CD4-positive, alpha-beta T cell treated with Interleukin-4 for 4 hours (primary cell): ENCODE data around the gene VAPA.
A peak's percentile ranks its signal among the peaks of the same experiment; 100 is the strongest.

Experiments
- DNase-seq: peaks from one replicate; pipeline ENCODE4 v3.0.0-alpha.2; 2020

VAPA gene

GRCh38 chr18:9913526-9914333 is at the start of gene VAPA:
Gene VAPA (plus strand): TSS chr18:9914016. CDS start chr18:9914257, 241 bp downstream.
- DNase-seq: peak; percentile 91

- no peak for DNase-seq
These were observed 47.9 kb upstream of the VAPA start for GRCh38 chr18:9865764-9866490.

- DNase-seq: no peak
These were observed 47.2 kb upstream of the VAPA start for GRCh38 chr18:9866627-9867026.

- DNase-seq: no peak
These were observed 46.7 kb upstream of the VAPA start for GRCh38 chr18:9867071-9867594.

GRCh38 chr18:9868857-9869714 is 44.7 kb upstream of the VAPA start:
- no peak for DNase-seq

DNA sequence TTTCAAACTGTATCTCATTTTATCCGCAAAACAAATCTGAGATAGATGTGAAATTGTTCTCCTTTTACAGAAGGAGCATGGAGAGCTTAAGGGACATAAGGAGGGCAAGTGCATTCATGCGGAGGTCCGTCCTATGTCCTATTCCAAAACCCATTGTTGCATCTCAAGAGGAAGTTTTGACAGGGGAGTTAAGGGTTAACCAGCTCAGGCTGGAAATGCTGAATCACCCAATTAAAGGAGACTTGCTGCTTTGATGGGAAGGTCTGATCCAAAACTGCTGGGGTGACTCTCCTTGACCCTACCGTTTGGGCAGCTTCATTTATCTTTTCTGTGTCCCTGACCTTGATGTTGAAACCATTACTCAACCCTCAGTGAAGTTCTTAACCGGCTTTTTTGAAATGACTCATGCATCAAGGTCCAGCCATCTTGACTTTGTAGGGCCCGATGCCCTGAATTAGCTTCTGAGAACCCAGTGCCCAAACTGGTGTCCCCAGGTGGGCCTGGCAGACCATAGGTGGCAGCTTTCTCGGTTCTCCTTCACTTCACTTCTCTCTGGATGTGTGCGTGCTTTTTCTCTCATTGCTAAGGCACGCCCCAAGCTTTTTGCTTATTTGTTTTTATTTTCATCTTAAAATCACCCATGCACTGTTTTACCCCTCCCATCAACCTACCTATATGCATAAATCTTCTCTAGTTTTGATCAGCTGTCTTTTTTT is 43.9 kb upstream of the VAPA start:
- no peak for DNase-seq

DNA sequence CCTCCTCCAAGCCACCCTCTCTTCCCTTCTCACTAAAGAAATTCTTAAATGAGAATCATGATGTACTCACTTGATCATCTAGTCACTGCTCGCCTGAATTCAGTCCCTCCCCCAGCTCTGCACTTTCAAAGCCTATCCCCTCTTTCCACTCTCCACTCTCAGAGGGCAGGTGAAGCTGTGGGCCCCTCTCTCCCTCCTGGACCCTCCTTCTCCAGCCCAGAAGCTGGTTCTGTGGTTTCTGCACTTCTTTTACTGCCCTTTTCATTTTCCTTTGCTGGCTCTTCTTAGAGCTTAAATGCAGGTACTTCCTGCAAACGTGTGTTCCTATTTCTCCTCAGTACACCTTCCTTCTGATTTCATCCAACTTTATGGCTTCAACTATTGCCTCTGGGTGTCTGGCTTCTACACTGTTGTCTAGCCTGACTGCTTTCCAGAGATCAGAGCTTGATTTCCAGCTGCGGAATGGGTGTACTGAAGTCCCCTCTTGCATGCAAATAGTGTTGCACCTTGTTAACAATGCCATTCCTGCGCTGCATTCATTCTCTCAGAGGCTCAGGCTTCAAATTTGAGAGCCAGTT is 43.3 kb upstream of the VAPA start:
- DNase-seq: no peak

- DNase-seq: no peak
These were observed 42.5 kb upstream of the VAPA start for GRCh38 chr18:9871244-9871746.

DNA sequence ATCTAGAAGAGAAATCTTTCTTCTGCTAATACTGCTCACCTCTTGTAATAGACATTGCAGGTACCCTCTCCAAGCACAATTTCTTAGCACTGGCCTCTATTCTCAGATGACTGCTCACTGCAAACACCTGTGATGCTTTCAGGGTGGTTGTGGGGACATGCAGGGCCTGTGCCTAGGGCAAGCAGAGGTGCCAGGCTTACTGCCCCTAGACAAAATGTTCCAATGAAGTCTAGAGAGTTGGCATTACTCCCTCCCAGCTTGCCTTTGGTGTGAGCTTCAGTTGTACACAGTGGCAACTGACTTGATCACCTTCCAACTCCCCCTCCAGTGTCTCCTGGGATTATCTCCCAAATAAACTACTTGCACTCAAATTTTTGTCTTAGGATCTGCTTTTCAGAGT is 41.0 kb upstream of the VAPA start:
- no peak for DNase-seq

DNA sequence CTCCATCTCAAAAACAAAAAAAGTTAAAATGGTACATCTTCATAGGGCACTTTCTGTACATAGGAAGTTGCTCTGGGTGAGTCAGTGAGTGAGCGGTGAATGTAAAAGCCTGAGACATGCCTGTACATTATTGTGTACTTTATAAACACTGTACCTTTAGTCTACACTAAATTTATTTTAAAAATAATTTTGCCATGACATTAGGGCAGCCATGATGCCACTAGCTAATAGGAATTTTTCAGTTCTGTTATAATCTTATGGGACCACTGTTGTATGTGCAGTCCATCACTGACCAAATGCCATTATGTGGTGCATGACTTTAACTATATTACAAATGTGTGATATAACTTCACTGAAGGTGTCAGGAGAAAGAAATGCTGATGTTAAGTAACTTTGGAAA is 39.1 kb upstream of the VAPA start:
- no peak for DNase-seq

- DNase-seq: no peak
These were observed 37.5 kb upstream of the VAPA start for GRCh38 chr18:9876212-9876866.

GRCh38 chr18:9876867-9877654 is 36.8 kb upstream of the VAPA start:
- DNase-seq: no peak

GRCh38 chr18:9877655-9878014 is 36.2 kb upstream of the VAPA start:
- no peak for DNase-seq

DNA sequence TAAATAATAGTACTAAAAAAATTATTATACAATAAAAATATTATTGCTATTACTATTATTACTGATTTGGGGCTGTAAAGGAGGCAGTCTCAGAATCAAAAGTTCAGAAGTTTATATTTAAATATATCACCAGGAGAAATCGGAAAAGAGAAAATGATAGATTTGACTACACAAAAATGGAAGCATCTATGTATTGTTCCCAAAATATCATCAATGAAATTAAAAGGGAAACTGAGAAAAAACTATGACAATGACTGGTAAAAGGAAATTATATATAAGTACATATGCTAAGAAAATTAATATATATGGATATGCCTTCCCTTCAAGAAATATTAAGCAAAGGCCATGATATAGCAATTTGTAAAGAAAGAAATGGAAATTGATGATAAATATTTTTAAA is 35.7 kb upstream of the VAPA start:
- no peak for DNase-seq

DNA sequence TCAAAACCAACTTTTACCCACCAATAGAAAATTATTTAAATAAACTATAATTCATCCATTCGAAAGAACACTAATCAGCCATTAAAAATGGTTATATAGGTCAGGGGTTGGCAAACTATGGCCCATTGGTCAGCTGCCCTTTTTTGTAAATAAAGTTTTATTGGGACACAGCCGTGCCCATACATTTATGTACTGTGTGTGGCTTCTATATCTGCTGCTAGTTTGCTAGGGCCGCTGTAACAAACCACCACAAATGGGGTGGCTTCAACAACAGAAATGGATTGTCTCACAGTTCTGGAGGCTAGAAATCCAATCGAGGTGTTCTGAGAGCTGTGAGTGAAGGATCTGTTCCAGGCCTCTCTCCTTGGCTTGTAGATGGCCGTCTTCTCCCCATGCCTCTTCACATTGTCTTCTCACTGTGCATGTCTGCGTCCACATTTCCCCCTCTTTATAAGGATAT is 35.0 kb upstream of the VAPA start:
- no peak for DNase-seq

DNA sequence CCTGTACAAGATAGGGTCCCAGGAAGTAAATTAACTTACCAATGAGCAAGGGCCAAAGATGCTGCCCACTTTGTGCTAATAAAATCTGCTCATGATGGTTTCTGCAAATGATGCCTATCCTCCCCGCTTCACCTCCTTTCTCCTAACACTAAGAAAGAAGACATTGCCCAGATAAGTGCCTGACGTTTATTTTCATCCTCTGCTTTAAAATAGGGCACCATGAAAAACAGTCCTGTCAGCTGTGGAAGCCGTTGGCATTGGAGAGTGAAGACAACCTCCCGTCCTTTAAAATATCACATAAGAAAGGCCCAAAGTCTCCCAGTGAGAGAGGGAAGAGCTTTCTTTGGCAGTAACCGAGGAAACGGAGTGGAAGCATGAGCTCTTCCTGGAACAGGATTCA is 29.7 kb upstream of the VAPA start:
- no peak for DNase-seq

- no peak for DNase-seq
These were observed 29.2 kb upstream of the VAPA start for GRCh38 chr18:9884532-9885140.

- DNase-seq: no peak
These were observed 28.4 kb upstream of the VAPA start, which contains the start of gene TXNDC2 for GRCh38 chr18:9885170-9886004. Gene TXNDC2 (plus strand): TSS chr18:9885973. CDS start chr18:9886681, 708 bp downstream.

DNA sequence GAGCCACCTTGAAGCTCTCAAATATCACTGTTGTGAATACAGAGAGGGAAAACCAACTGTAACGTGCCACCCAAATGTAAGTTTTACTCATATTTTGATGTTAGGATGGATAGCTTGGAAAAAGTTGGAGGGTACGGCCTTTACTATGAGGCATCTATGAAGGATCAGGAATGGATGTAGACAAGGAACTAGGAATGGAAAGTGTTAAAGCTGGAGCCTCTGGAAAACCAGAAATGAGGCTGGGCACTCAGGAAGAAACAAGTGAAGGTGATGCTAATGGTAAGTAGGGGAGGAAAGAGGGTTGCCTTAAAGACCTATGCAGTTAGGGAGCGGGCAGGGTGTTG is 27.8 kb upstream of the VAPA start:
- no peak for DNase-seq
